Left lung (tissue), 10 donors: ENCODE results near the gene SETD4. TPM values are rescaled to one million over a fixed set of nuclear protein-coding genes. Genes with fewer than 3 reads are reported as not detected.

Experiments
- ATAC-seq: fragments of 200-7000 bp; cut with Tn5 transposase; one replicate; pipeline ENCODE4 v1.9.1; 2020; ENCODE audit warnings: moderate library complexity
- DNase-seq, 4 donors: peaks; one replicate each; pipeline ENCODE4 v3.0.0-alpha.2; 2013 to 2020
- H3K27ac ChIP-seq, 2 donors: fragments of 200-600 bp; sonication (generic) in 1 of 2; one replicate each; pipeline versions ENCODE4 v1.5.0 to v1.8.0; 2020 to 2021
- H3K27me3 ChIP-seq, 2 donors: fragments of 200-600 bp; sonication (generic) in 1 of 2; one replicate each; pipeline versions ENCODE4 v1.5.0 to v1.8.0; 2020 to 2021
- H3K36me3 ChIP-seq, 2 donors: fragments of 200-600 bp; sonication (generic) in 1 of 2; one replicate each; pipeline versions ENCODE4 v1.5.0 to v1.8.0; 2020 to 2021
- H3K4me1 ChIP-seq, 2 donors: fragments of 200-600 bp; one replicate each; pipeline ENCODE4 v1.8.0; 2021
- H3K4me3 ChIP-seq, 2 donors: fragments of 200-600 bp; sonication (generic) in 1 of 2; one replicate each; pipeline versions ENCODE4 v1.5.0 to v1.8.0; 2020 to 2021; ENCODE audit warnings: mild to moderate bottlenecking in 1 of 2
- H3K9me3 ChIP-seq, 2 donors: fragments of 200-600 bp; sonication (generic) in 1 of 2; one replicate each; pipeline versions ENCODE4 v1.5.0 to v1.8.0; 2020 to 2021
- intact Hi-C, 2 donors: fragments of 100-400 bp; cut with DNase I; formaldehyde crosslinking; loops; one replicate each; pipeline versions ENCODE4 v1.11.2 to v1.14.2; 2022
- polyA plus RNA-seq, 6 donors: library from polyadenylated mRNA; unstranded; fragments of 120-200 nt; gene quantifications; one replicate each; pipeline ENCODE4 v1.2.1, GENCODE V29; 2013; ENCODE audit not compliant: insufficient read length in 6 of 6
- total RNA-seq, 2 donors: library from RNA; stranded (reverse); fragmentation: NEBNext Ultra II Directional; extraction: Animal tissue kit (Norgen Biotek cat#: 25700); gene quantifications; one replicate each; pipeline ENCODE4 v1.2.1, GENCODE V29; 2021
- TF ChIP-seq, protein P1 (sequence below), 2 donors: fragments of 200-600 bp; sonication (generic) in 1 of 2; IDR thresholded peaks; one replicate each; pipeline versions ENCODE4 v1.5.0 to v1.8.0; 2021; ENCODE audit warnings: antibody characterized with exemption in 2 of 2
- donor health status: DM: no; HTN: yes; CAD: no.
- donor health status: DM: no; HTN: no; CAD: no.

The SETD4 gene
- total and polyA plus RNA-seq, 8 donors = 16.6 to 44.7 (median 35.2) TPM

DNA sequence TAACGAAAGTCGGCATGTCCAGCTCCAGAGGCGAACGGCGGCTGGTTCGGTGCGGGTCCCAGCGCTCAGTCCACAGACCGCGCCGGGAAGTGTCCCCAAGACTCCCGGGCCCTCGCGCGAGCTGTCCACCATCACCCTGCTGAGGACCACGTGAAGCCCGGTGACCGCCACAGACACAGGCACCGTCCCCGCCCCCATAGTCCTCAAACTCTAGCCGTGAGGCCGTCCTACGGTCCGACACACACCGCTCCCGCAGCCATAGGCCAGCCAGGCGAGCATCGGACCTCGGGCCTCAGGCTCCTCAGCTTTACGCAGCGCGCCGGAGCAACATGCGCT is 535 bp downstream of the SETD4 start:
- intact Hi-C loops = no loop called here
- Histone ChIP-seq H3K4me1 (peaks cover 5 to 29% of the 10 kb centered on the region in 2 donors), H3K27ac (peak overlapping the region; percentile 87 to 97), H3K4me3 (peak overlapping the region; percentile 90 to 97), H3K9me3 (no peaks in the 10 kb centered on the region), H3K36me3 (peaks cover 8 to 36% of the 10 kb centered on the region in 2 donors), H3K27me3 (no peaks in the 10 kb centered on the region)
- TF ChIP-seq, protein P1, sequence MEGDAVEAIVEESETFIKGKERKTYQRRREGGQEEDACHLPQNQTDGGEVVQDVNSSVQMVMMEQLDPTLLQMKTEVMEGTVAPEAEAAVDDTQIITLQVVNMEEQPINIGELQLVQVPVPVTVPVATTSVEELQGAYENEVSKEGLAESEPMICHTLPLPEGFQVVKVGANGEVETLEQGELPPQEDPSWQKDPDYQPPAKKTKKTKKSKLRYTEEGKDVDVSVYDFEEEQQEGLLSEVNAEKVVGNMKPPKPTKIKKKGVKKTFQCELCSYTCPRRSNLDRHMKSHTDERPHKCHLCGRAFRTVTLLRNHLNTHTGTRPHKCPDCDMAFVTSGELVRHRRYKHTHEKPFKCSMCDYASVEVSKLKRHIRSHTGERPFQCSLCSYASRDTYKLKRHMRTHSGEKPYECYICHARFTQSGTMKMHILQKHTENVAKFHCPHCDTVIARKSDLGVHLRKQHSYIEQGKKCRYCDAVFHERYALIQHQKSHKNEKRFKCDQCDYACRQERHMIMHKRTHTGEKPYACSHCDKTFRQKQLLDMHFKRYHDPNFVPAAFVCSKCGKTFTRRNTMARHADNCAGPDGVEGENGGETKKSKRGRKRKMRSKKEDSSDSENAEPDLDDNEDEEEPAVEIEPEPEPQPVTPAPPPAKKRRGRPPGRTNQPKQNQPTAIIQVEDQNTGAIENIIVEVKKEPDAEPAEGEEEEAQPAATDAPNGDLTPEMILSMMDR (IDR thresholded peaks at IDR 0.05) = no peak
- ATAC-seq (peak; percentile 70), DNase-seq (peak in 2 of 4 donors; percentile 58 to 85)

- ATAC-seq = no peak
- Histone ChIP-seq H3K36me3 (peaks cover 8 to 76% of the 10 kb centered on the region in 2 donors), H3K27ac (no peak overlapping the region), H3K4me3 (no peak overlapping the region), H3K4me1 (peaks cover 5 to 22% of the 10 kb centered on the region in 2 donors), H3K9me3 (no peaks in the 10 kb centered on the region), H3K27me3 (no peaks in the 10 kb centered on the region)
- TF ChIP-seq, protein P1 (IDR thresholded peaks at IDR 0.05) = no peak
- DNase-seq = no peak
- intact Hi-C loops = no loop called here
These were observed 4.8 kb downstream of the SETD4 start for GRCh38 chr21:36055551-36055950.

- Histone ChIP-seq H3K27me3 (no peaks in the 10 kb centered on the region), H3K36me3 (peaks cover 8 to 93% of the 10 kb centered on the region in 2 donors), H3K4me3 (no peak overlapping the region), H3K4me1 (peaks cover 0 to 11% of the 10 kb centered on the region in 2 donors), H3K27ac (no peak overlapping the region), H3K9me3 (no peaks in the 10 kb centered on the region)
- ATAC-seq (no peak), DNase-seq (no peak)
- intact Hi-C loops = no loop called here
- TF ChIP-seq, protein P1 (IDR thresholded peaks at IDR 0.05) = no peak
These were observed 6.6 kb downstream of the SETD4 start for GRCh38 chr21:36053715-36054062.

GRCh38 chr21:36052860-36053714 is 7.2 kb downstream of the SETD4 start:
- H3K9me3 ChIP-seq = no peaks in the 10 kb centered on the region
- no peak overlapping the region for H3K4me3 ChIP-seq
- DNase-seq (no peak), ATAC-seq (no peak)
- intact Hi-C loops = no loop called here
- peaks cover 8 to 93% of the 10 kb centered on the region in 2 donors for H3K36me3 ChIP-seq
- TF ChIP-seq, protein P1 (IDR thresholded peaks at IDR 0.05) = no peak
- H3K27me3 ChIP-seq = no peaks in the 10 kb centered on the region
- H3K4me1 ChIP-seq = peaks cover 0 to 5% of the 10 kb centered on the region in 2 donors
- no peak overlapping the region for H3K27ac ChIP-seq

GRCh38 chr21:36048357-36048756 is 12.0 kb downstream of the SETD4 start:
- DNase-seq (no peak), ATAC-seq (no peak)
- H3K27me3 ChIP-seq = no peaks in the 10 kb centered on the region
- intact Hi-C loops = no loop called here
- H3K27ac ChIP-seq = no peak overlapping the region
- no peak overlapping the region for H3K4me3 ChIP-seq
- no peaks in the 10 kb centered on the region for H3K9me3 ChIP-seq
- H3K4me1 ChIP-seq = peaks cover 0 to 8% of the 10 kb centered on the region in 2 donors
- TF ChIP-seq, protein P1 (IDR thresholded peaks at IDR 0.05) = no peak
- H3K36me3 ChIP-seq = peaks cover 0 to 92% of the 10 kb centered on the region in 2 donors
